SH-SY5Y (cell line): ENCODE data around the gene CRLF2.

Experiments used
- GATA2 ChIP-seq: IDR thresholded peaks from 2 replicates; pipeline ENCODE4 v1.6.1; 2011; ENCODE audit warnings: mild to moderate bottlenecking, low read depth, low read length
- GATA3 ChIP-seq: IDR thresholded peaks from 2 replicates; pipeline ENCODE4 v1.6.1; 2011; ENCODE audit warnings: low read depth, mild to moderate bottlenecking, low read length, moderate library complexity

Gene CRLF2

GRCh38 chrX:1178580-1179057, 33.8 kb downstream of the CRLF2 start:
- TF ChIP-seq GATA3 (no peak), GATA2 (no peak)

- TF ChIP-seq GATA3 (no peak), GATA2 (no peak)
Observed at GRCh38 chrX:1172496-1172895, 40.0 kb downstream of the CRLF2 start.

GRCh38 chrX:1170243-1170642, 42.2 kb downstream of the CRLF2 start:
- TF ChIP-seq GATA3 (no peak), GATA2 (no peak)

- TF ChIP-seq GATA3 = no peak
- no peak for TF ChIP-seq GATA2
Observed at GRCh38 chrX:1169189-1169588, 43.3 kb downstream of the CRLF2 start.

- no peak for TF ChIP-seq GATA2
- no peak for TF ChIP-seq GATA3
Observed at GRCh38 chrX:1167918-1168481, 44.4 kb downstream of the CRLF2 start.

- TF ChIP-seq GATA3 (no peak), GATA2 (no peak)
Observed at GRCh38 chrX:1167466-1167865, 45.0 kb downstream of the CRLF2 start.

GRCh38 chrX:1165535-1166196, 46.8 kb downstream of the CRLF2 start:
- TF ChIP-seq GATA3 = no peak
- no peak for TF ChIP-seq GATA2

DNA sequence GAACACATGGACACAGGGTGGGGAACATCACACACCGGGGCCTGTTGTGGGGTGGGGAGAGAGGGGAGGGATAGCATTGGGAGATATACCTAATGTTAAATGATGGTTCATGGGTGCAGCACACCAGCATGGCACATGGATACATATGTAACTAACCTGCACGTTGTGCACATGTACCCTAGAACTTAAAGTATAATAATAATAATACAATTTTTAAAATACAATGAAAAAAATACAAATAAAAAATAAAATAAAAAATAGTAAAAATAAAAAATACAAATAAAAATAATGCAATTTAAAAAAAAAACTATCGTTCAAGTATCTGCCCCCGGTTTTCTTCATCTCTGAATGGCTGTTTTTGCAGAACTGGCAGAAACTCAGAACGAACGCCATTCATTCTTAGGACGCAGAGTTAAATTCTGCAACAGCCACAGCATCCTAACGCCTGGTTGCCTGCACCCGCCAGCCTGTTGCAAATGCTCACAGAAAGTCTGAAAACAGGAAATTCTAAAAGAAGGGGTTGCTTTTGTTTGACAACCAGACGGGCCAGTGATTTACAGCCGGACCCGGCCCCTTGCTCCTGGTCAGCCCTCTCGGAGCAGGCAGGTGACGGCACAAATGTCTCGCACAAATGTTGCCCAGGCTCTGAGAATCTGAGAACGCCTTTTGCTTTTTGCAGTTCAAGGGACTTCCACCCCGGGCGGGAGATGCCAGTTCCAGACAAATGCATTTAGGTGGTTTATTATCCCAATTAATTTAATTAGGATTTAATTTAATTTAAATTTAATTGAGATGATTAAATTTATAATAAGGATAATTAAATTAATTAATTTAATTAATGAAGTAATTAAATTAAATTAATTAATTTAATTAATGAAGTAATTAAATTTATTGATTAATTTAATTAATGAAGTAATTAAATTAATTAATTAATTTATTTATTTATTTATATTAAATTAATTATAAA, 47.8 kb downstream of the CRLF2 start:
- no peak for TF ChIP-seq GATA2
- no peak for TF ChIP-seq GATA3

- no peak for TF ChIP-seq GATA3
- no peak for TF ChIP-seq GATA2
Observed at GRCh38 chrX:1163231-1163630, 49.2 kb downstream of the CRLF2 start.

DNA sequence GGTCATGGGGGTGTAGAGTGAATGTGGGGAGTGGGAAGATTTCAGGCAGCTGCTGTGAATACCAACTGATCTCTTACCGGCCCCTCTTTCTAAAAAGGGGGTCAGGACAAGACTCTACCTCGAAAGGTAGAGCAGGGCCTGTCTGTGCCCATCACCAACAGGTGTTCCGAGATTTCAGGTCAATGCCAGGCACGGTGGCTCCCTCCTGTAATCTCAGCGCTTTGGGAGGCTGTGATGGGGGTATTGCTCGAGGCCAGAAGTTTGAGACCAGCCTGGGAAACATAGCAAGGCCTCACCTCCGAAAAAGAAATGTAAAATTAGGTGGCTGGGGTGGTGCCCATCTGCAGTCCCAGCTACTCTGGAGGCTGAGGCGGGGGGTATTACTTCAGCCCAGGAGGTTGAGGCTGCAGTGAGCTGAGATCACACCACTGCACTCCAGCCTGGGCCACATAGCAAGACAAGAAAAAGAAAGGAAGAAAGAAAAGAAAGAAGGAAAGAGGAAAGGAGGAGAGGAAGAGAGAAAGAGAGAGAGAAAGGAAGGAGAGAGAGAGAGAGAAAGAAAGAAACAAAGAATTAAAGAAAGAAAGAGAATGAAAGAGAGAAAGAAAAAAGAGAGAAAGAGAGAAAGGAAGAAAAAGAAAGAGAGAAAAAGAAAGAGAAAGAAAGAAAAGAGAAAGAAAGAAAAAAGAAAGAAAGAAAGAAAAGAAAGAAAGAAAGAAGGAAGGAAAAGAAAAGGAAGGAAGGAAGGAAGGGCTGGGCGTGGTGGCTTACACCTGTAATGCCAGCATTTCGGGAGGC, 50.1 kb downstream of the CRLF2 start:
- no peak for TF ChIP-seq GATA2
- no peak for TF ChIP-seq GATA3

DNA sequence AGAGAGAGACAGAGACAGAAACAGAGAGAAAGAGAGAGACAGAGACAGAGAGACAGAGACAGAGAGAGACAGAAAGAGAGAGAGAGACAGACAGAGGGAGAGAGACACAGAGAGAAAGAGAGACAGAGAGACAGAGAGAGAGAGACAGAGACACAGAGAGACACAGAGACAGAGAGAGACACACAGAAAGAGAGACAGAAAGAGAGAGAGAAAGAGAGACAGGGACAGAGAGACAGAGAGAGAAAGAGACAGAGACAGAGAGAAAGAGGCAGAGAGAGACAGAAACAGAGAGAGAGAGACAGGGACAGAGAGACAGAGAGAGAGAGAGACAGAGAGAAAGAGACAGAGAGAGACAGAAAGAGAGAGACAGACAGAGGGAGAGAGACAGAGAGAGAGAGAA, 52.9 kb downstream of the CRLF2 start:
- no peak for TF ChIP-seq GATA3
- TF ChIP-seq GATA2 = no peak

GRCh38 chrX:1153940-1154339, 58.5 kb downstream of the CRLF2 start:
- no peak for TF ChIP-seq GATA2
- no peak for TF ChIP-seq GATA3

GRCh38 chrX:1152090-1152489, 60.4 kb downstream of the CRLF2 start:
- TF ChIP-seq GATA2 (no peak), GATA3 (no peak)
